ENCODE results near the gene IDH3A.

IDH3A gene

DNA sequence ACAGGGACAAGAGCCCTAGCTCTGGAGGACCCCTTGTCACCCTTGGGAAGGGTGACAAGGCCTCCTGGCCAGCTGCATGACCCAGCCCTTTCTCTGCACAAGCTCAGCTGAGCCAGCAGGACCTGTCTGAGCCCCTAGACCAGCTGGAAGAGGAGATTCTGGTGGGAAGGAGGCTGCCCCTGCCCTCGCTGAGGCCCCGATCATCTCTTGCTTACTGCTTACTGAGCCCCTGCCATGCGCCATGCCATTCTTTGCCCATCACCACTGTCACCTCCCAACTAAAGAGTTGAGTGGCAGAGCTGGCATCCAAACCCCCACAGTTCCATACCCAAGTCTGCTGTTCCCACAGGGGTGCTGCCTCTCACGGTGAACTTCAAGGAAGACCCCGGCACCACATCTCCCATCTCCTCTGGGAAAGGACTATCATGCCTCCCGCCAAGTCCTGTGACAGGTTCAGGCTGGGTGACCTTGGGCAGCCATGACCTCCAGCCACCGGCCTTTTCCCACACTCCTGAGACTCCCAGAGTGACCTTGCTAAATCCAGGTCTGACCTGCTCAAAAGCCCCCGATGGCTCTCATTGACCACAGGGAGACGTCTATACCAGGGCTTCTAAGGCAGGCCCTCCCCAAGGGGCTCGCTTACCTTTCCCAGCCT lies 51.2 kb downstream of the IDH3A start:
- H3K27me3 ChIP-seq (ENCODE audit: insufficient read depth, low read depth) = no peaks in the 10 kb centered on the region
- no peak overlapping the region for H3K9ac ChIP-seq
- no peaks in the 10 kb centered on the region for H4K20me1 ChIP-seq (ENCODE audit: insufficient read depth)
- no peaks in the 10 kb centered on the region for H3K36me3 ChIP-seq (ENCODE audit: insufficient read depth)
- H3K79me2 ChIP-seq (ENCODE audit: insufficient read depth, low read depth) = no peaks in the 10 kb centered on the region
- no peaks in the 10 kb centered on the region for H3K4me1 ChIP-seq (ENCODE audit: low read depth, poor library complexity, severe bottlenecking)
- TF ChIP-seq, protein P1, sequence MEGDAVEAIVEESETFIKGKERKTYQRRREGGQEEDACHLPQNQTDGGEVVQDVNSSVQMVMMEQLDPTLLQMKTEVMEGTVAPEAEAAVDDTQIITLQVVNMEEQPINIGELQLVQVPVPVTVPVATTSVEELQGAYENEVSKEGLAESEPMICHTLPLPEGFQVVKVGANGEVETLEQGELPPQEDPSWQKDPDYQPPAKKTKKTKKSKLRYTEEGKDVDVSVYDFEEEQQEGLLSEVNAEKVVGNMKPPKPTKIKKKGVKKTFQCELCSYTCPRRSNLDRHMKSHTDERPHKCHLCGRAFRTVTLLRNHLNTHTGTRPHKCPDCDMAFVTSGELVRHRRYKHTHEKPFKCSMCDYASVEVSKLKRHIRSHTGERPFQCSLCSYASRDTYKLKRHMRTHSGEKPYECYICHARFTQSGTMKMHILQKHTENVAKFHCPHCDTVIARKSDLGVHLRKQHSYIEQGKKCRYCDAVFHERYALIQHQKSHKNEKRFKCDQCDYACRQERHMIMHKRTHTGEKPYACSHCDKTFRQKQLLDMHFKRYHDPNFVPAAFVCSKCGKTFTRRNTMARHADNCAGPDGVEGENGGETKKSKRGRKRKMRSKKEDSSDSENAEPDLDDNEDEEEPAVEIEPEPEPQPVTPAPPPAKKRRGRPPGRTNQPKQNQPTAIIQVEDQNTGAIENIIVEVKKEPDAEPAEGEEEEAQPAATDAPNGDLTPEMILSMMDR (conservative IDR thresholded peaks at IDR 0.05; ENCODE audit: low read depth, low read length) = no peak
- H3K27ac ChIP-seq = no peak overlapping the region
- no peak overlapping the region for H3K4me2 ChIP-seq
- no peak overlapping the region for H2AFZ ChIP-seq (ENCODE audit: low read depth)
- no peak overlapping the region for H3K4me3 ChIP-seq (IDR thresholded peaks at IDR 0.05; ENCODE audit: insufficient read depth, low read depth, low read length)

DNA sequence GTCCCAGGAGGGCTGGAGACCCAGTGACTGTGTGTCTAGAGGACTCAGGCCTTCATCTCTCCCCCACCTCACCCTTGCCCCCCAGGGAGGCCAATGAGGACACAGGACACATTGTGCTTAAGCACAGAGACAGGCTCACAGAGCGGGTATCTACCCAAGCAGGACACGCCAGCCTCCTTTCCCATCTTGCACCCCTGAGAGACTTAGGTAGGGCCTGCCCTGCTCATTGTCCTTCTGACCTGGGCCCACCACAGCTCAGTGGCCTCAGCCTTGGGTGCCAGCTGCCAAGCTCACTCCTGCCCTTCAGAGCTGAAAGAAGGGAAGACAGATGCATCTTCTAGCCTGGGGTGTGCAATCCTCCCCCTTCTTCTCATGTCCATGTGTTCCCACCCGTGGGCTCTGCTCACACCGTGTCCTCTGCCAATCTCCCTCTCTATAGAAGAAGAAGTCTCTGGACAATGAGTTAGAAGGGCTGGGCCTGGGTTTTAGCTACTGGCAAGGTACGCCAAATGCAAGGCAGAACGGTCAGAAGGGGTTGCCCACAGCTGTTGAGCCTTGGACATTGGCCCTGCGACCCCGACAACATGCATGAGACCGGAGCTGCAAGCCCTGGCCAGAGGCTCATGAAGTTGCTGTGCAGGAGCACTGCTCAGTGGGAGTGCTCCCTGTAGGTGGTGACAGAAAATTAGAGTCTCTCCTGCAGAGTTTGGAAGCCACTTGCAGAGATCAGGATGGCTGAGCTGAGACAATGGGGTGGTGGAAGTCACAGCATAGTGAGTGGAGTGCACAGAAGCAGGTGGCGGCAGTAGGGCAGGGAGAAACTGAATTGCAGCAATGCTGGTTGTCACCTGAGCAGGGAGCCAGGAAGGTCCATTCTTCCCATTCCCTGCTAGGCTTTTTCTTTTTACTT lies 52.4 kb downstream of the IDH3A start:
- Histone ChIP-seq H3K79me2 (ENCODE audit: insufficient read depth, low read depth) (no peaks in the 10 kb centered on the region), H4K20me1 (ENCODE audit: insufficient read depth) (no peaks in the 10 kb centered on the region), H3K27ac (no peak overlapping the region), H3K4me3 (IDR thresholded peaks at IDR 0.05; ENCODE audit: insufficient read depth, low read depth, low read length) (no peak overlapping the region), H3K4me1 (ENCODE audit: low read depth, poor library complexity, severe bottlenecking) (no peaks in the 10 kb centered on the region), H2AFZ (ENCODE audit: low read depth) (no peak overlapping the region), H3K36me3 (ENCODE audit: insufficient read depth) (no peaks in the 10 kb centered on the region), H3K27me3 (ENCODE audit: insufficient read depth, low read depth) (no peaks in the 10 kb centered on the region), H3K9ac (no peak overlapping the region), H3K4me2 (no peak overlapping the region)
- TF ChIP-seq, protein P1 (conservative IDR thresholded peaks at IDR 0.05; ENCODE audit: low read depth, low read length) = no peak

DNA sequence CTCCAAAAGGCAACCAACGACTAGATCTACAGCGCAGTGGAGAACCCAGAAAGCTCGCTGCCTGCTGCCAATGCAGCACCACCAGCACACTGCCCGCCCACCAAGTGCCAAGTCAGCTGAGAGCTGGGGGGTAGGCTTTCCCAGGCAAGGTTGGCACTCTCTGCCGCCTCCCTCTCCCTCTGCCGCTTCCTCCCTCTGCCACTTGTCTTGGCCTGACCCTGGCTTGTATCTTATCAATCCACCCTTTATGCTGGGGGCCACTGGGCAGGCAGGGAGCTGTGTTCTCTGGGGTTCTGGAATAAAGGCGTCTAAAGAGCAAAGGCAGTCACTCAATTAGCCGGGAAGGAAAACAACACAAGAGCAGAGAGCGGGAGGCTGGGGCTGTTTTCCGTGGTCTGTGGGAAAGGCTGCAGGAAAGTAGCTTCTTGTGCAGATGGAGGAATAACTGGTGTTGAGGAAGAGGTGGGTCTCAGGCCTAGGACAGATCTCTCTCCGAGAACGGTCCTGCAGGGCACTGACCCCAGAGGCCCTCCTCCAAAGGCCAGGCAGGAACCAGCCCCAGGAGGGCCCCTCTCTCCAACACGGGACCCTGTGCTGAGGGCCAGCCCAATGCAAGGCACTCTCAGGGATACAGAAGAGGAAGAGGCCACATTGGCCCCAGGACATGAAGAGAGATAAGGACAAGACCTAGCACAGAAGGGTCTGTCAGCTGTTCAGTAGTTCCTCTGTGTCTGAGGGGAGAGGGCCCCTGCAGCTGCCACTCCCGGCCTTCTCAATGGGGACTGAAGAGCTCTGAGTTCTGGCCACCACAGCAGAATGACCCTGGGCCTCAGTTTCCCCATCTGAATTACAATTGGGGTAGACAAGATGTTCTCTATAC lies 54.4 kb downstream of the IDH3A start:
- Histone ChIP-seq H3K4me2 (no peak overlapping the region), H3K36me3 (ENCODE audit: insufficient read depth) (no peaks in the 10 kb centered on the region), H4K20me1 (ENCODE audit: insufficient read depth) (no peaks in the 10 kb centered on the region), H2AFZ (ENCODE audit: low read depth) (no peak overlapping the region), H3K4me1 (ENCODE audit: low read depth, poor library complexity, severe bottlenecking) (no peaks in the 10 kb centered on the region), H3K9ac (no peak overlapping the region), H3K4me3 (IDR thresholded peaks at IDR 0.05; ENCODE audit: insufficient read depth, low read depth, low read length) (no peak overlapping the region), H3K27ac (no peak overlapping the region), H3K27me3 (ENCODE audit: insufficient read depth, low read depth) (no peaks in the 10 kb centered on the region), H3K79me2 (ENCODE audit: insufficient read depth, low read depth) (no peaks in the 10 kb centered on the region)
- TF ChIP-seq, protein P1 (conservative IDR thresholded peaks at IDR 0.05; ENCODE audit: low read depth, low read length) = no peak
